ENCODE results near the gene ATRIP.

Gene ATRIP

DNA sequence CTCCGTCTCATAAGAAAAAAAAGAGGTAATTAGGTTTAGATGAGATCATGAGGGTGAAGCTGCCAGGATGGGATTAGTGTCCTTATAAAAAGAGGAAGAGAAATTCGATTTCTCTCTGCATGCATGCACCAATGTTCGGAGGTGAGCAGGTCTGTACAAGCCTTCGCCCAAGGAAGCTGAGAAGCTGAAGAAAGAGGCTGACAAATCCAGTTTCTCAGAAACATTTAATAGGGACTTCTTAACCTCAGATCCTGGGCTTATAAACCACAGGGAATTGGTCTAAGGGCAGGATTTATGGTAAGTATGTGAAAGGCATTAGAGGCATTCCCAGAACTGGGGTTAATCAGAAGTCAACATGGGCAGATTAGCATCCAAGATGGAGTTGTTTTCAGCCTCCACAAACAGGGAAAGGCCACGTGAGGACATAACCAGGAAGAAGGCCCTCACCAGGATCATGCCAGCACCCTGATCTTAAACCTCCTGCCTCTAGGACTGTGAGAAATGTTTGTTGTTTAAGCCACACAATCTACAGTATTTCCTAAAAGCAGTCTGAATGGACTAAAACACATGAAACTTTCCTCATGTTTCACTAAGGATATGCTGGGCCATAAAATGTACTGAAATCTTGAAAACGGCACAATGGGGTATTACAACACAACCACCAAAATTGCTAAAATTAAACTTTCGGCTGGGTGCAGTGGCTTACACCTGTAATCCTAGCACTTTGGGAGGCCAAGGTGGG is 46.1 kb downstream of the ATRIP start:
- FAIRE-seq: no peak

DNA sequence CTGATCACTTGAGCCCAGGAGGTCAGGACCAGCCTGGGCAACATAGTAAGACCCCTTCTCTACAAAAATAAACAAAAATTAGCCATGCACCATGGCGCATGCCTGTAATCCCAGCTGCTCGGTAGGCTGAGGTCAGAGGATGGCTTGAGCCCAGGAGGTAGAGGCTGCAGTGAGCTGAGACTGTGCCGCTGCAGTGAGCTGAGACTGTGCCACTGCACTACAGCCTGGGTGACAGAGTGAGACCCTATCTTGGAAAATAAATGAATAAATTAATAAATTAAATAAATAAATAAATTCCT is 46.6 kb downstream of the ATRIP start:
- DNase-seq (ENCODE audit: extremely low spot score, insufficient read length, low read depth) (no peak), FAIRE-seq (no peak)

More for the DNA sequence above, 46.1 kb downstream of the ATRIP start:
- DNase-seq (ENCODE audit: extremely low spot score, insufficient read length, low read depth): no peak

DNA sequence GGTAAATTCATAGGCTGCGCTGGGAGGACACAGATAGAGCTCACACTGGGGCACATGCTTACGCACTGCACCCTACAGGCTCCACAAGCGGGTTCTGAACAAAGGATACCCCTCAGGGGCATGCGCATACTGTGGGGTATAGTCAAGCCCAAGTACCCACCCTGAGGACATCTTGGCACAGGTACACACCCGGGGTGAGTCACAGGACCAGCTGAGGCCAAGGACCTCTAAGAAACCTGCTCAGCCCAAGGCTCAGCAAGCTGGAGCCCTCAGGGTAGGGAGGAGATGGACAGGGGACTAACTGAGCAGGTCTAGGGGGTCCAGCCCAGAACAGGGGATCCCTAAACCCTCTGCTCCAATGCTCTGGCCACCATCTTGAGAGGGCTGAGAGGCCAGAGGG is 54.1 kb downstream of the ATRIP start:
- FAIRE-seq (no peak), DNase-seq (ENCODE audit: extremely low spot score, insufficient read length, low read depth) (no peak)

DNA sequence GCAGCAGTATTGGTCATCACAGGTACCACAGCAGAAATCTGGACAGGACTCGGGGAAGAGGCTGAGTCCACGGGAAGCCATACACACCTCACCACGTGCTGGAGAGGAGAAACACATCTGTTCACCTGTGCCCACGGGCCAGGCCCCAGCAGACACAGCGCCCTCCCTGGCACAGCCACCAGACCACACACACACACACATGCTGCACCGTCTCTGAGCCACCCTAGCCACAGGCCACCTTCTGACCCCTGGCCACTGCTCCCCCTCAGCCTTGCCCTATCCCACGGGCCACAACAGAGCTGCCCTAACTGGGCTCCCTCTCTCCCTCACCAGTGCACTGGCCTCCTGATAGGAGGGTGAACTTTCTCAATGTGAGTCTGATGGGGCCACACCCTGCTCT is 54.7 kb downstream of the ATRIP start:
- DNase-seq (ENCODE audit: extremely low spot score, insufficient read length, low read depth) (no peak), FAIRE-seq (no peak)

DNA sequence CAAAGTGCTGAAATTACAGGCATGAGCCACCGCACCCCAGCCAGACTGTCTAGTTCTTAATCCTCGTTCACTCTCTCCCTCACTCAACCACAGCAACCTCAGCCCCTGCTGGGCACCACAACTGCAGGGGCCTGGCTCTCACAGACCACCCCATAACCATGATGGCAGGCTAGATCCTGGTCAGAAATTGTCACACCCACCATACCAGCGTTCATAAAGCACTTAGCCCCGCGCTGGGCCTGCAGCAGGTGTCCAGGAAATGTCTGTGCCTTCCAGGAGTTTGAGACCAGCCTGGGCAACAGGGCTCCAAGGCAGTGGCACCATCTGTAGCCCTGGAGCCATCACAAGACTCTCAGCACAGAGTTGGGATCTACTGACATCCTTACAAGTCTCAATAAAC is 55.6 kb downstream of the ATRIP start:
- FAIRE-seq (no peak), DNase-seq (ENCODE audit: extremely low spot score, insufficient read length, low read depth) (no peak)

DNA sequence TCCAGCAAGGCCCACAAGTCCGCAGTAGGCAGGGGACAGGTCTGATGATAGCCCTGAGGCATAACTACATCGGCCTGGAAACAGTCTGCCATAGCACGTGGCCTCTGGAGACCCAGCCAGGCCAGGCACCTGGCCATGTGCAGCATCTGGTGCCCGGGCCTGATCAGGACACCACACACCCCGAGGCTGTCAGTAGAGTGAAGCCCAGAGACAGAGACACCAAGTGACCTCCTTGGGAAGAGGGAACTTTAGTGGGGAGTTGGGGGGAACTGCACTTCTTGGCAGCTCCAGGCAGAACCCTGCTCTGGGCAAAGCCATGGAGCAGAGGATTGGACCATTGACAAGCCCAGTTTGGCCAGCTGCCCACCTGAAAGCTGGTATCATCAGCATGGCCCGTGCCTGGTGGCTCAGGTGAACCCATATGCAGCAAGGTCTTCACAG is 56.2 kb downstream of the ATRIP start:
- DNase-seq (ENCODE audit: extremely low spot score, insufficient read length, low read depth) (no peak), FAIRE-seq (no peak)

DNA sequence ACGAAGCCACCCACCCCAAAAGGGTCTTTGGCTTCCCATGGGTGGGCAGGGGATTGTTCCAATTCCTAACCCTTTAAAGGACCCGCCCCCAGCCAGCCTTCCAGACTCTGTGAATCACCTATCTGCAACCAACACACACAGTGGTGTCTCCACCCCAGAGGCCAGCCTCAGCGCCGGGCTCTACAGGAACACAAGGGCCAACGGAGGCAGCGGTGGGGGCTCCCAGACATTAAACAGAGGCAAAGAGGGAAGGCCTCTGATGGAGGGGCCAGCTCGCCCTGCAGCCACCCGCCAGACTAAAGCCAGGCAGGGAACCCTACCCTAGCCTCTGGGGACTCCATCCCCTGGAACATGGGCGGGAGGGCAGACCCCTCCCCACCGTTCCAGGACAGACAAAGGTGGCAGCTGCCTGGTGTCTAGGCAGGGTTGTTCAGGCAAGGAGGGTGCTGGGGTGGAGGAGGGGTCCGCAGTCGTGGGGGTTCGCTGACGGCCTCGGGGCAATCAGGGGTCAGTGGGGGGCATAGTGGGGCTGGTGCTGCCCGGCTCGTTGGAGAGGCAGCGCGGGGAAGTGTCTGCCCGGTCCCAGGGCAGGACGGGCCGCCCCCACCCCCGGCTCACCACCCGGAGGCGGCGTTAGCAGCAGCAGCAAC is 57.0 kb downstream of the ATRIP start:
- FAIRE-seq: no peak
- DNase-seq (ENCODE audit: extremely low spot score, insufficient read length, low read depth): no peak

DNA sequence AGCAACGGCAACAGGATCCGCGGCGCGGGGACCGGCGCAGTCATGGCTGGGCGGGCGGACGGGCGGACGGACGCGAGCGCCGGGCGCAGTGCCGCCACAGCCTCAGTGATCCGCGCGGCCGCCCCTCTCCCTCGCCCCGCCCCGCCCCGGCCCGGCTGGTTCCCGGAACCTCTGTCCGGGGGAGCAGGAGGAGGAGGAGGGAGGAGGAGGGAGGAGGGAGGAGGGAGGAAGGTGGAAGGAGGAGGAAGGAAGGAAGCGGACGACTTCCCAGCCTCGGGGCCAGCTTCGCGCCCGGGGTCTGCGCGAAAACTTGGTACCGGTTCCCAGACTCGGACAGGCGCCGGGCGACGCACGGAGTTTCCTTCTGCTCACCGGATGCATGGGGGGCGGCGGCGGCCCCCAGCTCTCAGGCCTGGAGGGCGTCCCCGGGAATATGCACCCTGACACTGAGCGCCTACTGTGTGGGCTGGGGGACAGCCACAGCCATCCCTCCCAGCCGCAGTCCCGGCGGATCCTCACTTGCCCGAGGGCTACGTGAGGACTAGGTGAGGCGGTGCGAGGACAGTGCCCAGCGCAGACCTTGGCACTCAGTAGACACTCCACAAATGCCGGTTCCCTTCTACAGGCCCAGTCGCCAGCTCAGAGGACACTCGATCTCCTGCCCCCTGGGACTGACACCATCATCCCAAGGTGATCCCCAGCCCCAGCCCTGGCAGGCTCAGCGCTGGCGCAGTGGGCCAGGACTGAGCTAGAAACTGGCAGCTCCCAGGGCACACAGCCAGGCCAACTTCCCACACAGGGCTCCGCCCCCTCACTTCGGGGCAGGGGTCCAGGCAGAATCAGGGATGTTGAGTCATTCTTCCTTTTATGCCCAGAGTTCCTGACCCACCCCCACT is 57.8 kb downstream of the ATRIP start, which contains the start of gene SHISA5:
TSS of gene SHISA5 (minus strand) at position 124 of the 896 bp plus-strand sequence. CDS start at position 44, 80 bp downstream.
- no peak for FAIRE-seq
- no peak for DNase-seq (ENCODE audit: extremely low spot score, insufficient read length, low read depth)

DNA sequence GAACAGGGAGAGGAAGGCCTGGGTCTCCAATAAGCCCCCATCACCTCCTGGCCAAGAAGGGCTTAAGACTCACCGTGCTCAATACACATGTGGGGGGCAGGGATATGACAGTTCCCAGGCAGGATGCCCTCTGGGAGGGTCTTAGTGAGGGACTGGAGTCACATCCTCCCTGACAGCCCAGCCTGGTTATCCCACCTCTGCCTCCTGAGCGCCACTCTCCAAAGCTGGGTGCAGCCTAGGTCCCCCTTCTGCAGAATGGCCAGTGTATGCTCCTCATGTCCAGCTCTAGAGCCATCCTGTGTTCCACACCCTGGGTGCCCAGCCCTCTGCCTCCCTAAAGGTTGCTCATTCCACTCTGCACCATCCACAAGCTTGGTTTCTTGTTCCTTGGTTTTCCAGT is 58.6 kb downstream of the ATRIP start:
- DNase-seq (ENCODE audit: extremely low spot score, insufficient read length, low read depth) (no peak), FAIRE-seq (no peak)

DNA sequence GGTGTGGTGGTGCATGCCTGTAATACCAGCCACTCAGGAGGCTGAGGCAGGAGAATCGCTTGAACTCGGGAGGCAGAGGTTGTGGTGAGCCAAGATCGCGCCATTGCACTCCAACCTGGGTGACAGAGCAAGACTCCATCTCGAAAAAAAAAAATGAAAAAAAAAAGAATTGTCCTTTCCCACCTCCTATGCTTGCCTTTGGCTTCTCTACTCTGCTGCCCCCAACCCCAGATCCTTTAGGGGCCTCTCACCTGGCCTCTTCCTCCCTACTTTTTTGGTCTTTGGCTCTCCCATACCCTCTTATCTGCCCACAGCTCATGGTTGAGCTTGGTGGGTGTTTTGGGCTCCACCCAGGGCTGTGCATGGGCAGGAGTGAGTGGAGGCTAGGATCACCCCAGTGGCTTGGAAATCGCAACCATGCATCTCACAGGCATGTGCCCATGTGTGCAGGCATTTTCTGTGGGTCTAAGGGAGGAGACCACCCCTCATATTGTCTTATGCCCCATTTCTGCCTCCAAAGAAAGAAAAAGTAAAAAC is 59.5 kb downstream of the ATRIP start:
- FAIRE-seq (no peak), DNase-seq (ENCODE audit: extremely low spot score, insufficient read length, low read depth) (no peak)

DNA sequence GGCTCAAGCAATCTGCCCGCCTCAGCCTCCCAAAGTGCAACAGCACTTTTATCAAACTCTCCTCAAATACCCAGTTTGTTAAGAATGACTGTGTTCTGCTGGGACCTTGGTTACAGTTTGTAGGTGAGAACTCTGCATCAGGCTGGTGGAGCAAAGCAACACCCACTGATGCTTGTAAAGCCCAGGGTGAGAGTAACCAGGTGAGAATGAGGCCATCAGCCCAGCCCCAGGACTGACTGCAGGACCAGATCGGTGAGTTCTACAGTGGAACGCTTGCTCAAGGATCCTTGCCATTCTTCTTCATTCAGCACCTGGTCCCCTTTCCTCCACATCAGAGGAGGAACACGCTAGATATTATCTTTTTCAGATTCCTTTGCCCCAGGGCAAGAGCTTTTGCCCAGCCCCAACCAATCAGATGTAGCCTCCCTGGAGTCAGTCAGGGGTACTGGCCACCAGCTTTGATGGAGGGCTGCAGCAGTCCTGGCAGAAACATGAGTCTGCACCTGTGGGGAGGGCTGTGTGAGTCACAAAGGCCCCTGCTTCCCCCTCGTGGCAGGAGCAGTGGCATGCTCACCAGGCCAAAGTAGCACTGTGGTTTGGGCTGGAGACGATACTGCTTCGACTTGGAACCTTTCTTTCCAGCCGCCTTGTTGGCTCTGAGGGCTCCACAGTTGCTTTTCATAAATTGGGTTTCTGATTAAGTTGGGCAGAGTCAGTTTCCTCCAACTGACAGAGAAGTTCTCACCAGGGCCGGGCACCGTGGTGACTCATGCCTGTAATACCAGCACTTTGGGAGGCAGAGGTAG is 60.9 kb downstream of the ATRIP start:
- DNase-seq (ENCODE audit: extremely low spot score, insufficient read length, low read depth) (peak; percentile 55), FAIRE-seq (peak; percentile 80)

DNA sequence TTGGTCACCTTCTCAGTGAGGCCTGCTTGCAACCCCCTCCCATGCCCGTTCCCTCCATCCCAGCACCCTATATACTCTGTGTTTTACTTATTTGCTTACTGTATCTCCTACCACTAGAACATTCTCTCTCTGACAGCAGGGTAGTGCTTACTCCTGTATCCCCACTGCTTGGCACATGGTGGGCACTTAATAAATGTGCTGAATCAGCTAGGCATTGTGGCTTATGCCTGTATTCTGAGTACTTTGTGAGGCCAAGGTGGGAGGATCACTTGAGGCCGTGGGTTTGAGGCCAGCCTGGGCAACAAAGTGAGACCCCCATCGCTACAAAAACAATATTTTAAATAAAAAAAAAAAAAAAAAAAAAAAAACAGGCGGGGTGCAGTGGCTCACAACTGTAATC is 65.0 kb downstream of the ATRIP start:
- FAIRE-seq (no peak), DNase-seq (ENCODE audit: extremely low spot score, insufficient read length, low read depth) (no peak)

DNA sequence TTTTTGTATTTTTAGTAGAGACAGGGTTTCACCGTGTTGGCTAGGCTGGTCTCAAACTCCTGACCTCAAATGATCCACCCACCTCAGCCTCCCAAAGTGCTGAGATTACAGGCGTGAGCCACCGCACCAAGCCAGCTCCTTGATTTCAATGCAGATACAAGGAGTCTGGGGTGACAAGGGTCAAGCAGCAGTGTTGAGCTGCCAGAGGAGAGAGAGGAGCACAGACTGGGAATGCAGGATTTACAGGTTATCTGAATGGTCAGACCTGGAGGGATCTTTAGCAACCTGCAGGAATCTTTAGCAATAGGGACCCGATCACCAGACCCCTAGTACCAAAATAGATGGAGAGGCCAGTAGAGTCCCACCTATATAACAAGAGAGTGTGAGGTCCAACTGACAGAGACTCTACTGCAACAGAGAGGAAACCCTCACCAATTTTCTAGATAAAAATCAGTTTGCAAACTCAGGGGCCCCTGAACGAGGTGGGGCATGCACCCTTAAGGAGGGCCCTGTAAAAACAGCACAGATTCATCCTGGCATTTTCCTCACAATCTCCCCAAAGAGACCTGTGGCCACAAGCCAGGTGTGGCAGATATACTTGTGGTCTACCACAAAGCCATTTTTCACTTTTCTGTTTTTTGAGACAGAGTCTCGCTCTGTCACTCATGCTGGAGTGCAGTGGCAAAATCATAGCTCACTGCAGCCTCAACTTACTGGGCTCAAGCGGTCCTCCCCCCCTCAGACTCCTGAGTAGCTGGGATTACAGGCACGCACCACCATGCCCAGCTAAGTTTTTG is 68.1 kb downstream of the ATRIP start:
- DNase-seq (ENCODE audit: extremely low spot score, insufficient read length, low read depth): no peak

More for the DNA sequence above, 68.1 kb downstream of the ATRIP start:
- FAIRE-seq: peak; percentile 49
